ENCODE data around the gene MED13L.
"Not testable (repeated sequence)": the region's sequence is repeated elsewhere in the genome, so short reads cannot be mapped to it uniquely, and the experiment has no call there.

MED13L gene

GRCh38 chr12:116131987-116132386, 145.5 kb downstream of the MED13L start:
- not testable (repeated sequence) for DNase-seq (ENCODE audit: low read depth in 2 of 2)

GRCh38 chr12:116131176-116131575, 146.3 kb downstream of the MED13L start:
- DNase-seq (ENCODE audit: low read depth in 2 of 2): no peak

GRCh38 chr12:116130431-116130830, 147.1 kb downstream of the MED13L start:
- DNase-seq (ENCODE audit: low read depth in 2 of 2): no peak

GRCh38 chr12:116128779-116129178, 148.7 kb downstream of the MED13L start:
- no peak for DNase-seq (ENCODE audit: low read depth in 2 of 2)

GRCh38 chr12:116127859-116128258, 149.6 kb downstream of the MED13L start:
- no peak for DNase-seq (ENCODE audit: low read depth in 2 of 2)

- no peak for DNase-seq (ENCODE audit: low read depth in 2 of 2)
Observed at GRCh38 chr12:116126610-116127009, 150.9 kb downstream of the MED13L start.

- no peak for DNase-seq (ENCODE audit: low read depth in 2 of 2)
Observed at GRCh38 chr12:116125956-116126566, 151.4 kb downstream of the MED13L start.

- DNase-seq (ENCODE audit: low read depth in 2 of 2): no peak
Observed at GRCh38 chr12:116125084-116125483, 152.4 kb downstream of the MED13L start.

- DNase-seq (ENCODE audit: low read depth in 2 of 2): no peak
Observed at GRCh38 chr12:116123451-116124258, 153.8 kb downstream of the MED13L start.

GRCh38 chr12:116122628-116123027, 154.9 kb downstream of the MED13L start:
- DNase-seq (ENCODE audit: low read depth in 2 of 2): no peak

GRCh38 chr12:116121453-116121871, 156.0 kb downstream of the MED13L start:
- DNase-seq (ENCODE audit: low read depth in 2 of 2): no peak

GRCh38 chr12:116116650-116117424, 160.7 kb downstream of the MED13L start:
- DNase-seq (ENCODE audit: low read depth in 2 of 2): no peak

- DNase-seq (ENCODE audit: low read depth in 2 of 2): no peak
Observed at GRCh38 chr12:116113398-116114130, 163.9 kb downstream of the MED13L start.

- DNase-seq (ENCODE audit: low read depth in 2 of 2): no peak
Observed at GRCh38 chr12:116106870-116107269, 170.6 kb downstream of the MED13L start.

- no peak for DNase-seq (ENCODE audit: low read depth in 2 of 2)
Observed at GRCh38 chr12:116104167-116104767, 173.2 kb downstream of the MED13L start.

- DNase-seq (ENCODE audit: low read depth in 2 of 2): no peak
Observed at GRCh38 chr12:116101991-116102390, 175.5 kb downstream of the MED13L start.

- DNase-seq (ENCODE audit: low read depth in 2 of 2): no peak
Observed at GRCh38 chr12:116099652-116100432, 177.7 kb downstream of the MED13L start.

- no peak for DNase-seq (ENCODE audit: low read depth in 2 of 2)
Observed at GRCh38 chr12:116096874-116097273, 180.6 kb downstream of the MED13L start.

GRCh38 chr12:116094475-116094874, 183.0 kb downstream of the MED13L start:
- DNase-seq (ENCODE audit: low read depth in 2 of 2): no peak

GRCh38 chr12:116093915-116094314, 183.6 kb downstream of the MED13L start:
- no peak for DNase-seq (ENCODE audit: low read depth in 2 of 2)

GRCh38 chr12:116092776-116093175, 184.7 kb downstream of the MED13L start:
- no peak for DNase-seq (ENCODE audit: low read depth in 2 of 2)

Data from stimulated activated CD4-positive, alpha-beta T cell treated with anti-CD3 and anti-CD28 coated beads, Interleukin-1b, Interleukin-23, amount 100 ng/mL, for 1 hour (primary cell).